Measurements from ENCODE around the gene DHDDS. TPM values are rescaled to one million over a fixed set of nuclear protein-coding genes. Genes with fewer than 3 reads are reported as not detected.

Gene DHDDS
- total and polyA plus RNA-seq, 2 of the 13 experiments (the other 11 are each of a cell fraction or from before 2014, with no cell fraction given): 18.9 to 28.3 TPM

DNA sequence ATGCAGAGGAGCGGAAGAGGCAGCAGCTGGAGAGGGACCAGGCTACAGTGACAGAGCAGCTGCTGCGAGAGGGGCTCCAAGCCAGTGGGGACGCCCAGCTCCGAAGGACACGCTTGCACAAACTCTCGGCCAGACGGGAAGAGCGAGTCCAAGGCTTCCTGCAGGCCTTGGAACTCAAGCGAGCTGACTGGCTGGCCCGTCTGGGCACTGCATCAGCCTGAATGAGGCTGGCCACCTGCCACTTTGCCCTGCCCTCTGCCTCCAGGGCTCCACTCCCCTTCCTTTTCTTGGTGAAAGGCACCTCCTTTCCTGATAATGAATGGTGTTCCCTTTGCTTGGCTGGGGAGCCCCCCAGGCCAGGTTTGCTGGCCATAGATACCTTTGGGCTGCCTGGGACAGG lies 36.8 kb downstream of the DHDDS start:
- Histone ChIP-seq H2AFZ (ENCODE audit: low read length) (no peak overlapping the region), H3K36me3 (replicated peaks in 1 of 2; ENCODE audit: control insufficient read depth in 1 of 2, insufficient read depth in 2 of 2, low read length in 2 of 2) (peaks cover 12 to 60% of the 10 kb centered on the region in 2 experiments), H3K27ac (ENCODE audit: extremely low read length, insufficient read depth, low read length) (no peak overlapping the region), H3K9me3 (ENCODE audit: low read length) (no peaks in the 10 kb centered on the region), H3K4me1 (ENCODE audit: insufficient read depth, low read length) (peaks cover 20% of the 10 kb centered on the region), H3K27me3 (ENCODE audit: control insufficient read depth in 1 of 2, insufficient read depth in 2 of 2, low read length in 2 of 2) (no peaks in the 10 kb centered on the region; a peak in 1 of 5 replicates), H4K20me1 (ENCODE audit: insufficient read depth, low read length) (peaks cover 10% of the 10 kb centered on the region), H3K79me2 (ENCODE audit: insufficient read depth, low read length) (peaks cover 8% of the 10 kb centered on the region), H3K9ac (ENCODE audit: insufficient read depth, low read depth, low read length) (no peak overlapping the region), H3K4me2 (ENCODE audit: low read depth, low read length) (no peak overlapping the region), H3K4me3 (replicated peaks in 1 of 3; ENCODE audit: insufficient read depth in 1 of 3, low read depth in 2 of 3, low read length in 3 of 3) (no peak overlapping the region)
- BruUV-seq (replicated peaks): no TSS peak
- intact Hi-C loops (cut with micrococcal nuclease; ENCODE audit: unreplicated experiment) (no loop called here), in situ Hi-C loops (cut with HindIII; ENCODE audit: extremely low pct_ligation_motif_present, low pct_unique_long_range_greater_than_20kb) (no loop called here)
- DNase-seq (ENCODE audit: low spot score) (no peak), FAIRE-seq (no peak), ATAC-seq (no peak)
- ChIA-PET POLR2A (no interaction called here), CTCF (ENCODE audit: low intra/inter-chr PET ratio, low total read pairs) (no interaction called here)
- 95% methylated on average over 10 of the region's 10 CpGs for WGBS (ENCODE audit: low lambda C conversion rate)
- TF ChIP-seq FOXP1 (IDR thresholded peaks at IDR 0.05) (no peak), FOXP1 (CRISPR knock-in tag; IDR thresholded peaks at IDR 0.05) (no peak), CBX2 (IDR thresholded peaks at IDR 0.05; ENCODE audit: low read depth, low read length) (no peak), CBX2 (CRISPR knock-in tag; IDR thresholded peaks at IDR 0.05; ENCODE audit: low read depth) (no peak), RBAK (CRISPR knock-in tag; IDR thresholded peaks at IDR 0.05) (no peak), POLR2A (IDR thresholded peaks at IDR 0.05; ENCODE audit: insufficient read depth in 1 of 2, low read depth in 2 of 2, low read length in 2 of 2) (0 out of 4 replicates have a peak, but pooled peaks of 1 of the 2 experiments have one; percentile 9), ZFP82 (CRISPR knock-in tag; IDR thresholded peaks at IDR 0.05; ENCODE audit: borderline replicate concordance) (no peak), TFE3 (CRISPR knock-in tag; IDR thresholded peaks at IDR 0.05) (no peak), FOXK2 (IDR thresholded peaks at IDR 0.05) (no peak), RARA (CRISPR knock-in tag; IDR thresholded peaks at IDR 0.05) (no peak), ZBTB38 (CRISPR knock-in tag; IDR thresholded peaks at IDR 0.05) (no peak), SP2 (CRISPR knock-in tag; IDR thresholded peaks at IDR 0.05) (no peak), BCL6 (CRISPR knock-in tag; IDR thresholded peaks at IDR 0.05) (no peak), ZNF251 (CRISPR knock-in tag; IDR thresholded peaks at IDR 0.05) (no peak), ZNF414 (CRISPR knock-in tag; IDR thresholded peaks at IDR 0.05) (no peak), MEIS1 (CRISPR knock-in tag; IDR thresholded peaks at IDR 0.05; ENCODE audit: borderline replicate concordance) (no peak), ZNF800 (CRISPR knock-in tag; IDR thresholded peaks at IDR 0.05) (no peak), AGO1 (IDR thresholded peaks at IDR 0.05; ENCODE audit: low read depth, low read length, poor library complexity, severe bottlenecking) (peak; percentile 89), NR1H2 (CRISPR knock-in tag; IDR thresholded peaks at IDR 0.05; ENCODE audit: borderline replicate concordance, low read depth) (no peak)
- TF ChIP-seq, protein P1, sequence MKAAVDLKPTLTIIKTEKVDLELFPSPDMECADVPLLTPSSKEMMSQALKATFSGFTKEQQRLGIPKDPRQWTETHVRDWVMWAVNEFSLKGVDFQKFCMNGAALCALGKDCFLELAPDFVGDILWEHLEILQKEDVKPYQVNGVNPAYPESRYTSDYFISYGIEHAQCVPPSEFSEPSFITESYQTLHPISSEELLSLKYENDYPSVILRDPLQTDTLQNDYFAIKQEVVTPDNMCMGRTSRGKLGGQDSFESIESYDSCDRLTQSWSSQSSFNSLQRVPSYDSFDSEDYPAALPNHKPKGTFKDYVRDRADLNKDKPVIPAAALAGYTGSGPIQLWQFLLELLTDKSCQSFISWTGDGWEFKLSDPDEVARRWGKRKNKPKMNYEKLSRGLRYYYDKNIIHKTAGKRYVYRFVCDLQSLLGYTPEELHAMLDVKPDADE (CRISPR knock-in tag; IDR thresholded peaks at IDR 0.05): no peak
- TF ChIP-seq, protein P2, sequence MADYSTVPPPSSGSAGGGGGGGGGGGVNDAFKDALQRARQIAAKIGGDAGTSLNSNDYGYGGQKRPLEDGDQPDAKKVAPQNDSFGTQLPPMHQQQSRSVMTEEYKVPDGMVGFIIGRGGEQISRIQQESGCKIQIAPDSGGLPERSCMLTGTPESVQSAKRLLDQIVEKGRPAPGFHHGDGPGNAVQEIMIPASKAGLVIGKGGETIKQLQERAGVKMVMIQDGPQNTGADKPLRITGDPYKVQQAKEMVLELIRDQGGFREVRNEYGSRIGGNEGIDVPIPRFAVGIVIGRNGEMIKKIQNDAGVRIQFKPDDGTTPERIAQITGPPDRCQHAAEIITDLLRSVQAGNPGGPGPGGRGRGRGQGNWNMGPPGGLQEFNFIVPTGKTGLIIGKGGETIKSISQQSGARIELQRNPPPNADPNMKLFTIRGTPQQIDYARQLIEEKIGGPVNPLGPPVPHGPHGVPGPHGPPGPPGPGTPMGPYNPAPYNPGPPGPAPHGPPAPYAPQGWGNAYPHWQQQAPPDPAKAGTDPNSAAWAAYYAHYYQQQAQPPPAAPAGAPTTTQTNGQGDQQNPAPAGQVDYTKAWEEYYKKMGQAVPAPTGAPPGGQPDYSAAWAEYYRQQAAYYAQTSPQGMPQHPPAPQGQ (CRISPR knock-in tag; IDR thresholded peaks at IDR 0.05; ENCODE audit: borderline replicate concordance): no peak
